Right lobe of liver (tissue), 6 donors: ENCODE results near the gene PLIN4. TPM values are rescaled to one million over a fixed set of nuclear protein-coding genes. Genes with fewer than 3 reads are reported as not detected.

ENCODE experiments used
- ATAC-seq, 4 donors: fragments of 200-7000 bp; cut with Tn5 transposase; one replicate each; pipeline ENCODE4 v1.9.1; 2020; ENCODE audit warnings: mild to moderate bottlenecking in 4 of 4, moderate library complexity in 4 of 4
- DNase-seq, 3 donors: peaks; one replicate each; pipeline ENCODE4 v3.0.0-alpha.2; 2020
- H3K27ac ChIP-seq, 3 donors: fragments of 200-600 bp; one replicate each; pipeline ENCODE4 v1.8.0; 2022
- H3K27me3 ChIP-seq, 2 donors: fragments of 200-600 bp; one replicate each; pipeline ENCODE4 v1.8.0; 2022
- H3K36me3 ChIP-seq, 4 donors: fragments of 200-600 bp; sonication (generic) in 1 of 4; one replicate each; pipeline versions ENCODE4 v1.5.1 to v1.8.0; 2017 to 2022; ENCODE audit warnings: control low read depth in 1 of 4
- H3K4me1 ChIP-seq, 4 donors: fragments of 200-600 bp; sonication (generic) in 1 of 4; one replicate each; pipeline versions ENCODE4 v1.5.1 to v1.8.0; 2017 to 2022; ENCODE audit warnings: control low read depth in 1 of 4
- H3K4me3 ChIP-seq, 3 donors: fragments of 200-600 bp; one replicate each; pipeline ENCODE4 v1.8.0; 2022
- H3K9me3 ChIP-seq, 4 donors: fragments of 200-600 bp; sonication (generic) in 1 of 4; one replicate each; pipeline versions ENCODE4 v1.5.1 to v1.8.0; 2017 to 2022; ENCODE audit warnings: control low read depth in 1 of 4
- CTCF ChIP-seq, 4 donors: fragments of 200-600 bp in 3 of 4; fragments of 450-650 bp in 1 of 4; IDR thresholded peaks; one replicate each; pipeline versions ENCODE4 v1.5.1 to v1.8.0; 2016 to 2022; ENCODE audit warnings: antibody characterized with exemption in 4 of 4, mild to moderate bottlenecking in 2 of 4
- POLR2A ChIP-seq: fragments of 450-650 bp; IDR thresholded peaks from one replicate; pipeline ENCODE4 v1.6.1; 2017; ENCODE audit warnings: antibody characterized with exemption, mild to moderate bottlenecking
- WGBS: methylation state at CpG from one replicate; pipeline ENCODE4 v1.1.6; 2018; ENCODE audit warnings: low coverage, low lambda C conversion rate; ENCODE audit not compliant: insufficient coverage; ENCODE audit errors: missing lambda C conversion rate; 5-methylcytosine and 5-hydroxymethylcytosine counted together
- intact Hi-C, 2 donors: fragments of 100-400 bp; cut with DNase I; formaldehyde crosslinking; loops; one replicate each; pipeline versions ENCODE4 v1.11.2 to v1.14.1; 2022
- total RNA-seq, 6 experiments: library from RNA; depleted of rRNA in 2 of 6; stranded (reverse); fragments of >200 nt in 2 of 6; fragmentation: NEBNext Ultra II Directional in 3 of 6; extraction: Animal tissue kit (Norgen Biotek cat#: 25700) in 3 of 6; gene quantifications; one replicate each; pipeline versions ENCODE4 v1.1.0 to v1.2.4, GENCODE V29; 2016 to 2023
- donor health status: DM: no; HTN: yes; CAD: no.
- donor health status: DM: no; HTN: no; CAD: no.
- donor health status: DM: no; HTN: no; CAD: no.
- donor health status: DM: no; HTN: yes; CAD: no.
- donor health status: DM: no; HTN: yes; CAD: no.

PLIN4 gene
- total RNA-seq, 6 experiments from 2014 or later, result 28.4 to 51.2 (median 39.3) TPM

DNA sequence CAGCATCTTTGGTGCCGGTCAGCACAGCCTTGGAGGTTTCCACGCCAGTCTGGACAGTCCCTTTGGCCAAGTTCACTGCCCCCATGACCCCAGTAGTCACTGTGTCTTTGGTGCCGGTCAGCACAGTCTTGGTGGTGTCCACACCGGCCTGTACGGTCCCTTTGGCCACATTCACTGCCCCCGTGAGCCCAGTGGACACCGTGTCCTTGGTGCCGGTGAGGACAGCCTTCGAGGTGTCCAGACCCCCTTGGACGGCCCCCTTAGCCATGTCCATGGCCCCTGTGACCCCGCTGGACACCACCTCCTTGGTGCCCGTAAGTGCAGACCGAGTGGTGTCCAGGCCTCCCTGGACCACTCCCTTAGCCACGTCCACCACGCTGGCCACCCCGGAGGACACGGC lies 5.0 kb downstream of the PLIN4 start:
- Histone ChIP-seq H3K27ac (no peak overlapping the region), H3K36me3 (peaks cover 0 to 38% (median 16%) of the 10 kb centered on the region in 4 donors), H3K4me3 (no peak overlapping the region), H3K4me1 (peaks cover 0 to 21% (median 7%) of the 10 kb centered on the region in 4 donors), H3K27me3 (no peaks in the 10 kb centered on the region), H3K9me3 (no peaks in the 10 kb centered on the region)
- TF ChIP-seq POLR2A, result no peak
- intact Hi-C loops, result no loop called here
- WGBS, result 86% methylated on average over 2 of the region's 17 CpGs
- DNase-seq, result no peak
- ATAC-seq, result no peak

- ATAC-seq (no peak), DNase-seq (no peak)
- no CpG with 5 or more reads among the region's 17 CpGs for WGBS
- H3K4me3 ChIP-seq, result no peak overlapping the region
- TF ChIP-seq POLR2A (no peak), CTCF (IDR thresholded peaks at IDR 0.05) (no peak)
- no peak overlapping the region for H3K27ac ChIP-seq
- H3K36me3 ChIP-seq, result peaks cover 0 to 48% (median 20%) of the 10 kb centered on the region in 4 donors
- H3K9me3 ChIP-seq, result no peaks in the 10 kb centered on the region
- peaks cover 0 to 9% (median 2%) of the 10 kb centered on the region in 4 donors for H3K4me1 ChIP-seq
- no peaks in the 10 kb centered on the region for H3K27me3 ChIP-seq
- intact Hi-C loops, result no loop called here
Observed at GRCh38 chr19:4512070-4512469, 6.2 kb downstream of the PLIN4 start.

GRCh38 chr19:4511300-4512054 lies 6.8 kb downstream of the PLIN4 start:
- no peaks in the 10 kb centered on the region for H3K27me3 ChIP-seq
- H3K4me3 ChIP-seq, result no peak overlapping the region
- peaks cover 0 to 3% (median 0%) of the 10 kb centered on the region in 4 donors for H3K4me1 ChIP-seq
- 73% methylated on average over 12 of the region's 27 CpGs for WGBS
- peaks cover 0 to 54% (median 21%) of the 10 kb centered on the region in 4 donors for H3K36me3 ChIP-seq
- ATAC-seq, result peak in 3 of 4 donors; percentile 3 to 8 (median 6)
- no peaks in the 10 kb centered on the region for H3K9me3 ChIP-seq
- no peak overlapping the region for H3K27ac ChIP-seq
- intact Hi-C loops, result no loop called here
- TF ChIP-seq POLR2A (no peak), CTCF (IDR thresholded peaks at IDR 0.05) (no peak)
- peak in 1 of 3 donors; percentile 23 for DNase-seq

- H3K9me3 ChIP-seq, result no peaks in the 10 kb centered on the region
- H3K27ac ChIP-seq, result no peak overlapping the region
- ATAC-seq, result peak; percentile 7 to 11 (median 8)
- H3K4me1 ChIP-seq, result no peaks in the 10 kb centered on the region
- intact Hi-C loops, result no loop called here
- peak in 1 of 3 donors; percentile 33 for DNase-seq
- WGBS, result 82% methylated on average over 9 of the region's 37 CpGs
- peaks cover 0 to 49% (median 20%) of the 10 kb centered on the region in 4 donors for H3K36me3 ChIP-seq
- H3K27me3 ChIP-seq, result no peaks in the 10 kb centered on the region
- TF ChIP-seq POLR2A, result no peak
- TF ChIP-seq CTCF (IDR thresholded peaks at IDR 0.05), result no peak
- H3K4me3 ChIP-seq, result no peak overlapping the region
Observed at GRCh38 chr19:4510435-4511255, 7.6 kb downstream of the PLIN4 start.

GRCh38 chr19:4508698-4509097 lies 9.6 kb downstream of the PLIN4 start:
- no peaks in the 10 kb centered on the region for H3K27me3 ChIP-seq
- DNase-seq, result no peak
- H3K36me3 ChIP-seq, result peaks cover 0 to 48% (median 21%) of the 10 kb centered on the region in 4 donors
- H3K4me3 ChIP-seq, result no peak overlapping the region
- WGBS, result 87% methylated on average over 6 of the region's 21 CpGs
- intact Hi-C loops, result no loop called here
- TF ChIP-seq POLR2A, result no peak
- TF ChIP-seq CTCF (IDR thresholded peaks at IDR 0.05), result no peak
- no peak overlapping the region for H3K27ac ChIP-seq
- H3K4me1 ChIP-seq, result no peaks in the 10 kb centered on the region
- no peaks in the 10 kb centered on the region for H3K9me3 ChIP-seq
- no peak for ATAC-seq
